HG02588 (cell line): ENCODE results near the gene DPY19L1.
"Not testable (repeated sequence)": the region's sequence is repeated elsewhere in the genome, so short reads cannot be mapped to it uniquely, and the experiment has no call there.

Source experiments
- ATAC-seq: cut with Tn5 transposase; IDR thresholded peaks from one replicate; pipeline ENCODE4 v1.9.1; 2021; ENCODE audit warnings: mild to moderate bottlenecking, moderate library complexity; ENCODE audit not compliant: unreplicated experiment

DPY19L1 gene

GRCh38 chr7:34991938-34992840, 45.1 kb downstream of the DPY19L1 start:
- ATAC-seq = peak; percentile 77

GRCh38 chr7:34988442-34989125, 48.7 kb downstream of the DPY19L1 start:
- ATAC-seq = not testable (repeated sequence)

GRCh38 chr7:34985155-34985554, 52.1 kb downstream of the DPY19L1 start:
- ATAC-seq = not testable (repeated sequence)

DNA sequence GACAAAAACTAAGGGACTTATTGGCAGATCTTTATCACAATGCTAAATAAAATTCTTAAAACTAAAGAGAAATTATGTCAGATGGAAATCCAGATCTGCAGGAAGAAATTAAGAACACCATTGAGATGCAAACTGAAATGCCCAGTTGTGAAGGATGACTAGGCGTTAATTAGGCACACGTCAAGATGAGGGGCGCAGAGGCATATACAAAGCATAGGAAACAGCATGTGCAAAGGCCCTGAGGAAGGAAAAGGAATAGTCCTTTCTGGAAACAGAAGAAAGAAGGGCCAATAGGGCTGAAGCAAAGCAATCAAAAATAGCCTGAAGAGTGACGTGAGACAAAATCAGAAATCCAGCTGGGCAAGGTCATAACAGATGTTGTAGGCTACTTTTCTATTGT, 53.1 kb downstream of the DPY19L1 start:
- not testable (repeated sequence) for ATAC-seq

DNA sequence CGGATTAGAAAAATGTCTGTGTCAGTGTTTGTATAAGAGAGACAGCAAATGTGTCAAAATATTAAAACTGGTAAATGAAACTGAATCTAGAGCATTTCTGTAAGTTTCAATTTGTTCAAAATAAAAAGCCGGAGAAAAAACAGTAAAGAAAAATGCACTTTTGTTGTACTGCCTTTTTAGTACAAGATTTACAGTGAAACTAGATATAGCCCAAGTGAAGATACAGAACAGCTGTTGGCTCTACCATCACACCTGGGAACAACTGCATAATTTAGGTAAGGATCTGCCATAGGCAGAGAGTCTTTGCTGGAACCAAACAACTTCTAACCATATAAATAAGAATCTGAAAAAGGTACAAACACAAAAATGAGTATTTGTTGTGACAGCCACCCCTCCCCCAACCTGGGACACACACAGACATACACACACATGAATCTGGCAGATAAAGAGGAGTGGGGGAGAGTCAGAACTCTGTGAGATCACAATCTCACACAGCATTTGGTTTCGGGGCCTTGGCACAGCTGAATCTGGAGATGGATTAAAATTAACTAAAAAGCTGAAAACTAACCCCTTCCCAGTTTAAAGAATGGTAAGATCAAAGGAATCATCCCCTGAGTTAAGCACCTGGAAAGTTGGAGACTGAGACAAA, 54.8 kb downstream of the DPY19L1 start:
- no peak for ATAC-seq

- not testable (repeated sequence) for ATAC-seq
Observed at GRCh38 chr7:34979124-34979523, 58.2 kb downstream of the DPY19L1 start.

- no peak for ATAC-seq
Observed at GRCh38 chr7:34973400-34973760, 63.9 kb downstream of the DPY19L1 start.

- peak; percentile 60 for ATAC-seq
Observed at GRCh38 chr7:34972739-34973399, 64.4 kb downstream of the DPY19L1 start.

GRCh38 chr7:34967818-34968217, 69.5 kb downstream of the DPY19L1 start:
- ATAC-seq = not testable (repeated sequence)

DNA sequence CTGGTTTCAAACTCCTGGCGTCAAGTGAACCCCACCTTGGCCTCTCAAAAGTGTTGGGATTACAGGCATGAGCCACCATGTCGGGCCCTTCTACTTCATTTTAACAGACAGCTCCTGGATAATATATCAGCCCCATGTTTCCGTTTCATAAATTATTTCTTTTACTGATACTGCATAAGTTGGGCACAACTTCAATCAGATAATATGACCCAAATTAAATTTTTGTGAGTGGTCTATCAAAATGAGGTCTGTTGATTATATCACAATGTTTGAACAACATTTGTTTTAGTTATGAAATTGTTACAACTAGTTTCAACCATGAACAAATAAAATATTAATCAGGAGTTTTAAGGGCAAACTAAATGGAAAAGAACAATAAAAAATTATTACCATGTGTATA, 70.8 kb downstream of the DPY19L1 start:
- not testable (repeated sequence) for ATAC-seq

DNA sequence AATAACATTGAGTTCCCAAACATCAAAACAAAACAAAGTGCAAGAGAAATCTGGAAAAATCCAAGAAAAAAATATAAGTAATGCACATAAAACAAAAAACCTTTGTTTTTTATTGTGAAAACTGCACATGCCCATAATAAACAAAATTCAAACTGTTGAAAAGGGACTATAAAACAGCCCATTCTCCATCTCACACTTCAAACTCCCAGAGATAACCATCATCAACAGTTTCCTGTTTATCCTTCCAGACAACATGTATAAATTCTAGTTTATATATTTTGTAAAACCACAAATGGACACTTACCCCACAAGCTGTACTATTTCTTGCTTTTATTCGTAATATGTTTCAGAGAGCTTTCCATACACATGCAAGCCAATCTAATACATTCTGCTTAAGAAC, 79.3 kb downstream of the DPY19L1 start:
- no peak for ATAC-seq

GRCh38 chr7:34952822-34953221, 84.5 kb downstream of the DPY19L1 start:
- no peak for ATAC-seq

GRCh38 chr7:34949361-34949760, 87.9 kb downstream of the DPY19L1 start:
- no peak for ATAC-seq

DNA sequence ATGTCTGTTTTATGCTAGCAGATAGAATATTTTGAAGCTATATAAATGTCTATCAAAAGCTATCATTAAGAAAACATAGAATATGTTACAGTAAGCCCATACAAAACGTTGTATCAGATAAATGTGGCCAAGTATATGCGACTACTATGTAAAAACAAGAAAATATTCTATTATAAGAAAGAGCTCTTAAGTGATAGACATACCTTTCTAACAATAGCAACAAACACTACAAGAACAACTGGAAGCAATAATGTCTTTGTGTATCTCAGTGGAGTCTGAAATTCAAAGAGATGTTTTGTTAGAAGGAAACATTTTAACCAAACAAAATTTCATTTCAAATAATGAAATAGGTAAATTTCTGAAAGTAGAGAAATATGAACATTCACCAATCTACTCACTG, 89.9 kb downstream of the DPY19L1 start:
- ATAC-seq = not testable (repeated sequence)

GRCh38 chr7:34946486-34946885, 90.8 kb downstream of the DPY19L1 start:
- ATAC-seq = no peak

DNA sequence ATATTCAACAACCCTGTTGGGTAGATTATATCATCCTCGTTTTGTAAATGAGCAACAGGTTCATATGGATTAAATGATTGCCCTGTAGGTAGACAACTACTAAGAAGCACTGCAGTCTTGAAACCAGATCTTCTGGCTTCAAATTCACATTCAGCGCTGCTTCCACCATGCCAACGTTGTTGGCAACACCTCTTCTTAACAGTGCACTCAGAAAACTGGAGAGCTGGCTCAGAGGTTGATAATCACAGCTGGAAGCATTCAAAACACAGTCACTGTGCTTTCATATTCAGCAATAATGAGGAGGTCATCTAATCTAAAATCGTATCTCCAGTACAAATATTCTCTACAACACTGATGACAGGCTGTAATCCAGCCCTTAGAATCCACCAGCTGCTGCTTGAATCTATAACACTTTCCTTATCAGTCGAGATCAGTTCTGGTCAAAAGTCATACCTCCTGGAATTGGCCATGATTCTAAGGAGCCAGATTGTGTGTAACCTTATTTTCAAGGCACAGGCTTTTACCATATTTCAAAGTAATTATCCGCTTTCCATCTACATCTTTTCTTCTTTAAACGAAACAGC, 91.3 kb downstream of the DPY19L1 start:
- not testable (repeated sequence) for ATAC-seq

DNA sequence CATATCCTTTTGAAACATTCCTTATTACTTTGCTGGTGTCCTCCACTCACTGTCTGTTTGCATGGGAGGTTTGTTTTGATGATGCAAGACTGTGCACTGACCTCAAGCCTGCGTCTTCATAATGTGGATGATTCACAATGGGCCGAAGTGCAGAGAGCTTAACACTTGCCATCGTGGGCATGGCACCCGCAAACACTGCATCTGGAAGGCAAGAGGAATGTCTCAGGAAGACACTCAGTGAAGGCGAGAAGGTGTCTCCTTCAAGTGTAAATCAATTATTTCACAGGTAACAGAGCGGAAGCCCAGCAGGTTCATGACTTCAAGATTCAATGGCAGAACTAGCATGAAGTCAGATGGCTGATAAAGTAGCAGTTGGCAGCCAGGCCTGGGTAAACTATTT, 98.1 kb downstream of the DPY19L1 start:
- no peak for ATAC-seq

DNA sequence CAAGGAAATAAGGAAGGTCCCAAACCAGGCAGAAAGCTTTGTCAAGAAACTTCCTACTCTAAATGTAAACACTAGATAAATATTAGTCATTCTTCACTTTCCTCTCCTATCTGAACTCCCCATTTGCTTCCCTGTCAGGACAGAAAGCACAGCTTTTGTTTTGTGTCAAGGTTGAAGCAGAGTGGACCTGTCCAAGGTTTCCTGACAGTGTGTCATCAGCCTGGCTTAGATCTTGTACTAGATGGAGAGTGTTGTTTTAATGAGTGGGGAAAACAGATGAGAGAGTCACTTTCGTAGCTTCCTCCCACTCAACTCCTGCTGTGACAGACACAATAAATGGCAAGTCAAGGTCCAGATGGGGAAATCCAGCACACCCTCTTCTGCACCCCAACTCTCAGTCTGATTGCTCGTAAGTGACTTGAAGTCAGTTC, 101.5 kb downstream of the DPY19L1 start:
- ATAC-seq = peak; percentile 60

DNA sequence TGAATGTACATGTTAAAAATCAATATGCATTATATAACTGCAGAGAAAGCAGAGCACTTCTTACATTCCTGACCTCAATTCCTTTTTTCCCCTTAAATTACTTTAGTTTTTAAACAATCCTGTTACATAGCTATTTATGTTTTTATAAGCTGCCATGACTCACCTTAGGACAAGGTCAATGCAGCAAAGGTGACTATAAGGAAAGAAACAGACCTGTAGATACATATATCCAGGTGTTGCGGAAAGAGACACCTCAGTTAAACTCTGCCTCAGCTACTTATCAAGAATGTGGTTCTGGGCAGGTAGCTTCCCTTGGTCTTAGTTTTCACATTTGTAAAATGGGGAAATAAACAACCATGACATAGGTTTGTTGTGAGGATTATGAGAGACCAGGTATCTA, 105.5 kb downstream of the DPY19L1 start:
- no peak for ATAC-seq

- not testable (repeated sequence) for ATAC-seq
Observed at GRCh38 chr7:34929783-34930182, 107.5 kb downstream of the DPY19L1 start.

DNA sequence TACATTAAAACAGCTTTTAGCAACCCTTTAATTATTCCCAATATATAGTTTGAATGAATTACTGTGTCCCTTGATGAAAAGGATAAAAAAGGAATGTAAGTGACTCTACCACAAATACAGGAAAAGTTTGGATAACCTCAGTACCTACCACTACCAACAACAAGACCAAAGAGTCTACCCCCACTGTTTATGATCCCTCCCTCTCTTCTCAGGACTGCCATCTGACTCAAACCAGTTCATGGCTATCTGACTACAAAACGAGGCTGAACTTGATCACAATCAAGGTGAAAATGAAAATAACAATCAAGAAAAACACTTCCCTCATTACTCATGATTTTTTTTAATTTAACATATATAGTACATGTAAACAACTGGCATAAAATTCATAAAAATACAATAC, 108.7 kb downstream of the DPY19L1 start:
- ATAC-seq = no peak
